Vagina (tissue), 2 donors: ENCODE data around the gene PCP4. TPM values are rescaled to one million over a fixed set of nuclear protein-coding genes. Genes with fewer than 3 reads are reported as not detected.
A peak's percentile ranks its signal among the peaks of the same experiment; 100 is the strongest.

ENCODE experiments used
- DNase-seq, 2 donors: peaks; one replicate each; pipeline ENCODE4 v3.0.0-alpha.2; 2017; ENCODE audit errors: extremely low spot score in 2 of 2
- H3K27ac ChIP-seq: fragments of 200-600 bp; sonication (generic); one replicate; pipeline ENCODE4 v1.5.1; 2019
- H3K27me3 ChIP-seq: fragments of 200-600 bp; sonication (generic); one replicate; pipeline ENCODE4 v1.5.1; 2019
- H3K36me3 ChIP-seq, 2 donors: fragments of 200-600 bp; sonication (generic); one replicate each; pipeline ENCODE4 v1.5.1; 2017 to 2019
- H3K4me1 ChIP-seq: fragments of 200-600 bp; sonication (generic); one replicate; pipeline ENCODE4 v1.5.1; 2019
- H3K4me3 ChIP-seq, 2 donors: fragments of 200-600 bp; sonication (generic); 1 replicate in 1 of 2; 2 replicates in 1 of 2; pipeline ENCODE4 v1.5.1; 2016 to 2019
- H3K9me3 ChIP-seq: fragments of 200-600 bp; sonication (generic); one replicate; pipeline ENCODE4 v1.5.1; 2019
- CTCF ChIP-seq, 3 experiments: fragments of 450-650 bp in 2 of 3; fragments of 200-600 bp in 1 of 3; sonication (generic) in 1 of 3; IDR thresholded peaks; one replicate each; pipeline ENCODE4 v1.5.1; 2017 to 2019; ENCODE audit warnings: antibody characterized with exemption in 3 of 3, mild to moderate bottlenecking in 2 of 3, moderate library complexity in 2 of 3
- POLR2A ChIP-seq, 2 donors: fragments of 450-650 bp; IDR thresholded peaks; one replicate each; pipeline ENCODE4 v1.6.1; 2017; ENCODE audit warnings: antibody characterized with exemption in 2 of 2, mild to moderate bottlenecking in 2 of 2, moderate library complexity in 2 of 2
- POLR2AphosphoS5 ChIP-seq, 2 donors: sonication (generic); formaldehyde crosslinking; IDR thresholded peaks; one replicate each; pipeline ENCODE4 v1.9.0; 2017; ENCODE audit warnings: antibody characterized with exemption in 2 of 2, mild to moderate bottlenecking in 2 of 2, low read depth in 1 of 2; ENCODE audit not compliant: insufficient read depth in 1 of 2
- intact Hi-C: fragments of 100-400 bp; cut with DNase I; formaldehyde crosslinking; loops from one replicate; pipeline ENCODE4 v1.15.1; 2023
- total RNA-seq: library from RNA; depleted of rRNA; stranded (reverse); fragments of >200 nt; gene quantifications from one replicate; pipeline ENCODE4 v1.2.3, GENCODE V29; 2016

PCP4 gene
- total RNA-seq, 1 donor from 2014 or later = 174 TPM

- no peak overlapping the region for H3K4me3 ChIP-seq
- peaks cover 2% of the 10 kb centered on the region for H3K4me1 ChIP-seq
- H3K27me3 ChIP-seq = no peaks in the 10 kb centered on the region
- H3K9me3 ChIP-seq = no peaks in the 10 kb centered on the region
- H3K27ac ChIP-seq = no peak overlapping the region
- intact Hi-C loops = no loop called here
- no peak for DNase-seq
- no peak for TF ChIP-seq POLR2A (IDR thresholded peaks at IDR 0.05)
- TF ChIP-seq POLR2AphosphoS5 (IDR thresholded peaks at IDR 0.05; ENCODE audit: insufficient read depth in 1 of 2, low read depth in 1 of 2) = no peak
- no peak for TF ChIP-seq CTCF (IDR thresholded peaks at IDR 0.05)
- H3K36me3 ChIP-seq = no peaks in the 10 kb centered on the region
These were observed 7.5 kb downstream of the PCP4 start for GRCh38 chr21:39874759-39875158.

GRCh38 chr21:39881661-39882060 is 14.4 kb downstream of the PCP4 start:
- Histone ChIP-seq H3K36me3 (no peaks in the 10 kb centered on the region), H3K4me3 (no peak overlapping the region), H3K4me1 (no peaks in the 10 kb centered on the region), H3K27ac (no peak overlapping the region), H3K27me3 (no peaks in the 10 kb centered on the region), H3K9me3 (no peaks in the 10 kb centered on the region)
- TF ChIP-seq CTCF (IDR thresholded peaks at IDR 0.05) (no peak), POLR2AphosphoS5 (IDR thresholded peaks at IDR 0.05; ENCODE audit: insufficient read depth in 1 of 2, low read depth in 1 of 2) (no peak), POLR2A (IDR thresholded peaks at IDR 0.05) (no peak)
- intact Hi-C loops = no loop called here
- DNase-seq = no peak

GRCh38 chr21:39882151-39882838 is 15.1 kb downstream of the PCP4 start:
- no peak for DNase-seq
- Histone ChIP-seq H3K4me1 (no peaks in the 10 kb centered on the region), H3K9me3 (no peaks in the 10 kb centered on the region), H3K4me3 (no peak overlapping the region), H3K36me3 (no peaks in the 10 kb centered on the region), H3K27me3 (no peaks in the 10 kb centered on the region), H3K27ac (no peak overlapping the region)
- TF ChIP-seq POLR2A (IDR thresholded peaks at IDR 0.05) = no peak
- no peak for TF ChIP-seq CTCF (IDR thresholded peaks at IDR 0.05)
- TF ChIP-seq POLR2AphosphoS5 (IDR thresholded peaks at IDR 0.05; ENCODE audit: insufficient read depth in 1 of 2, low read depth in 1 of 2) = no peak
- intact Hi-C loops = no loop called here

GRCh38 chr21:39882839-39883195 is 15.6 kb downstream of the PCP4 start:
- H3K4me1 ChIP-seq = no peaks in the 10 kb centered on the region
- H3K36me3 ChIP-seq = no peaks in the 10 kb centered on the region
- TF ChIP-seq CTCF (IDR thresholded peaks at IDR 0.05) = no peak
- no peak for TF ChIP-seq POLR2AphosphoS5 (IDR thresholded peaks at IDR 0.05; ENCODE audit: insufficient read depth in 1 of 2, low read depth in 1 of 2)
- no peak for TF ChIP-seq POLR2A (IDR thresholded peaks at IDR 0.05)
- no peak overlapping the region for H3K27ac ChIP-seq
- no peak overlapping the region for H3K4me3 ChIP-seq
- intact Hi-C loops = no loop called here
- DNase-seq = no peak
- H3K9me3 ChIP-seq = no peaks in the 10 kb centered on the region
- no peaks in the 10 kb centered on the region for H3K27me3 ChIP-seq

- no peaks in the 10 kb centered on the region for H3K27me3 ChIP-seq
- H3K27ac ChIP-seq = no peak overlapping the region
- DNase-seq = no peak
- no peaks in the 10 kb centered on the region for H3K9me3 ChIP-seq
- no peaks in the 10 kb centered on the region for H3K36me3 ChIP-seq
- H3K4me1 ChIP-seq = no peaks in the 10 kb centered on the region
- TF ChIP-seq CTCF (IDR thresholded peaks at IDR 0.05) (no peak), POLR2AphosphoS5 (IDR thresholded peaks at IDR 0.05; ENCODE audit: insufficient read depth in 1 of 2, low read depth in 1 of 2) (peak in 1 of 2 donors; percentile 35), POLR2A (IDR thresholded peaks at IDR 0.05) (no peak)
- H3K4me3 ChIP-seq = no peak overlapping the region
- intact Hi-C loops = no loop called here
These were observed 18.0 kb downstream of the PCP4 start for GRCh38 chr21:39885119-39885848.
